Caki2 (cell line): Measurements from ENCODE around the gene ALG5. TPM values are rescaled to one million over a fixed set of nuclear protein-coding genes. Genes with fewer than 3 reads are reported as not detected.

Experiments
- DNase-seq: peaks from one replicate; pipeline ENCODE4 v3.0.0-alpha.2; 2015; ENCODE audit warnings: low read depth
- in situ Hi-C: cut with HindIII; loops from 2 replicates; pipeline ENCODE4 v1.10.0; 2016; ENCODE audit warnings: low sequenced_read_pairs, low pct_unique_long_range_greater_than_20kb, mixed read lengths
- total RNA-seq: library from RNA; depleted of rRNA; stranded (reverse); fragments of >200 nt; shearing (Covaris generic); gene quantifications from 2 replicates; pipeline ENCODE4 v1.2.3, GENCODE V29; 2014; ENCODE audit warnings: low replicate concordance

ALG5 gene
- total RNA-seq, 1 experiment from 2014 or later = 5.0 TPM

DNA sequence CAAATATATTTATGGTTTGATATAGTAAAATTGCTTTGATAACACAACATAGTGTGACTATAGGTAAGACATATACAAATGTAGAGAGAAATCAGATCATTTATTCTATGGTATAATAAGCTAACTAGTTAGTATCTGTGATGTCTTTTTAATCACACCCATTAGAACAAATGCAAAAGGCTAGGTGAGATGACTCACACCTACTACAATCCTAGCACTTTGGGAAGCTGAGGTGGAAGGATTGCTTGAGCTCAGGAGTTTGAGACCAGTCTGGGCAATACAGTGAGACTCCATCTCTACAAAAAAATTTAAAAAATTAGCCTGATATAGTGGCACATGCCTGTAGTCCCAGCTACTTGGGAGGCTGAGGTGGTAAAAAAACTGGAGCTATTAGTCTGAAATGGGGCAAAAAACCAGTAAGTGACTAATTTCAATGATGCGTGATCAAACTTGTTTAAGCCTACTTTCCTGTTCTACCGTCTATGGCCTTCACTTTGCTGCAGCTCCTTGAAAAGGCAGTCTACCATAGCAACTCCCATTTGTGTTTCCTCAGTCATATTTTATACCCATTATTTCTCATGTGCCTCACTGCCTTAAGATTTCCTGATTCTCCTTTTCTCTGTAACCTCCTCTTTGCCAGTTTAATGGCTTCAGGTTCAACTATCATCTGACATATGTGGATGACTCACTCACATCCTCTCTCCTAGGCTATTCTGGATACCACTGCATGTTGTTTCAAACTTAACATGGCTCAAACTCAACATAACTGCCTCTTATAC, 12.5 kb downstream of the ALG5 start:
- peak; percentile 3 for DNase-seq
- in situ Hi-C loops = no loop called here

DNA sequence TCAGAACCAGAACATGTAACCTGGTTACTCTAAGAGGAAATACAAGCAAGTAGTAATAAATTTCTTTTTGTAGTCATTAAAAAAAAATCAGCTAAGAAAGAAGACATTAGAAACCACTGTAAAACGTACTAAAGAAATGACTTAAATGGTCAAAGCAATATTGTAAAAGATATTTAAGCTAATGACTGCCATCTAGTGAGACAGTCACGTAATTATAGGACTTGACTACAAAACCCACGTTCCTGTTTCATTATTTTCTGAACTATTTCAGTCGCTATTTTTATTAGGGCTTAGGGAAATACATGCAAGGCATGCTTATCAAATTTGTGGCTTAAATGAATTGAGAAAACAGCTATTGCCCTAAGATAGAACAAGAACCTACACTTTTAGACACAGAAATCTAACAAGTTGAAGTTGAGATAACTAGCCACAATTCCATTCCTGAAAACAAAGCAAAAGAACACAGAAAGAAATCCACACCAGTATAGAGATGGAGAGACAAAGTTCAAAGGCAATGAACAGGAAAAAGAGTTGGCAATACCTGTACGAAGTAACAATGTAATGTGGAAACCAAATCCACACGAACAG, 17.9 kb downstream of the ALG5 start:
- DNase-seq = peak; percentile 11
- in situ Hi-C loops = no loop called here

DNA sequence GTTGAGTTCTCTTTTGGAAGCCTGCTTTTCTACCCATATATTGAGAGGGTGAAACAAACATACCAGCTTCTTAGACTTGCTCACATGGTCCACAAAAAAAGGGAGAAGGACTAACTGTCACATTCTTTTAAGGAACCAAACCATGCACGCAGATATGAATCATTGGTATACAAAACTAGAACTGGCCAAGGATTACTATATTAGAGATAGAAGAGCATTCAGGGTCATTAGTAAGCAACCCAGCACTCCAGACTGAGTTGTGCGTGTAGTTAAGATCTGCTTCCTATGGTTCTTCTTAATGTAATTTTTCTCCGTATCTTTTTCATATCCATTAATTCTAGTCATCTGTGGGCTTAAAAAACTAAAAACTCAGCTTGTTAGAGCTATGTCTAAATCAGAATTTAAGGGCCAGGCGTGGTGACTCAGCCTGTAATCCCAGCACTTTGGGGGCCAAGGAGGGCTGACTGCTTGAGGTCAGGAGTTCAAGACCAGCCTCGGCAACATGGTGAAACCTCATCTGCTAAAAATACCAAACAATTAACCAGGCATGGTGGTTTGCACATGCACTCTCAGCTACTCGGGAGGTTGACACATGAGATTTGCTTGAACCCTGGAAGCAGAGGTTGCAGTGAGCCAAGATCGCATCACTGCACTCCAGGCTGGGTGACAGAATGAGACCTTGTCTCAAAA, 19.6 kb downstream of the ALG5 start:
- no peak for DNase-seq
- in situ Hi-C loops = no loop called here

DNA sequence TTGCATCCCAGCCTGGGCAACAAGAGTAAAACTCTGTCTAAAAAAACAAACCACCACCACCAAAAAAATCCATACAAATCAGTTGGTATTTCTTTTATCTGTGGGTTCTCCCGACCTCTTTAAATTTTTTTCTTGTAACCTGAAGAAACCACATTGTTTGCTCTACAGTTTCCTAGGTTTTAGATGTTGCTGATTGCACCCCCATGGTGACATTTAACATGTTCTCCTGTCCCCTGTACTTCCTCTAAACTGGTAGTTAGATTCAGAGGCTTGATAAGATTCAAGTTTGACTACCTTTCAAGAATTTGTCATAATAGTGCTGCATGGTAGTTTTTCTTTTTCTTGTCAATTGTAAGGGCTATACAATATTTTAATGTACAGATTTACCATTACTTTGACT, 24.0 kb downstream of the ALG5 start:
- in situ Hi-C loops = no loop called here
- DNase-seq = no peak

DNA sequence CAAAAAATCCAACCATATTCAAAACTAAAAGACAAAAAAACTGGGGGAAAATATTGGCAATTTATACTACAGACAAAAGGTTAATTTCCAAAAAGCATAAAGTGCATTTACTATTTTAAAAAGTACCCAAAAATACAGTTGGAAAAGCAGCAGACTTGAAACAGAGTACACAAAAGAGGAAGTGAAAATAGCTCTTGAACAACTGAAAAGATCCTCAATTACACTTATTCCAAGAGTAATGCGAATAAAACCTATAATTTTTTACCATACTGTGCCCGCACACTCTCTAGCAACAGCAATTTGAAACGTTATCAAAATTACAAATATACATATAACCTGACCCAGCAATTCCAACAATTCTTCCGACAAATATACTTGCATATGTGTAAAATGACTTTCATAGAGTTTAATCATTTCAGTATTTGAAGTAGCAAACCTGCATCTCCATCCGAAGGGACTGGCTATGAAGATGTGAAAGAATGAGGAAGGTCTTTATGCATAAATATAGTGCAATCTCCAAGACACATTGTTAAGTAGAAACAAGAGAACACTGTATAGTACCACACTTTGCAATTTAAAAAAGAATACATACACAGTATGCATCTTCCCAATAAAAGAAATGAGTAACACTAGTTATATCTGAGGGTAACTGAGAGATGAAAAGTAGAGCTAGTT, 25.4 kb downstream of the ALG5 start:
- in situ Hi-C loops = no loop called here
- no peak for DNase-seq

DNA sequence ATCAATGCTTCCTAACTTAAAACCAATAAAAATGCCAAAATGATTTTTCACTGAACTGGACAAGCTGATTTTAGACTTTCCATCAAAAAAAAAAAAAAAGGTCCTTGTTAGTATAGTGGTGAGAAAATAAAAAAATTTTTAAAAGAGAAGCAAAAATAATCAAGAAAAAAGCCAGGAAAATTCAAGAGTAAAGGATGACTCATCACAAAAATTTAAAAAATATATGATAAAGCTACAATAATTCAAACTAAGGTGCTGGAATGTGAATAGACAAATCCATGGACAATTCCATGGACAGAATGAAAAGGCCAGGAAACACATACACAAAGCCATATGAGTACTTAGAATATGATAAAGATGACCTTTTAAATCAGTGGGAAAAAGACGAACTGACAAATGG, 26.1 kb downstream of the ALG5 start:
- DNase-seq = no peak
- in situ Hi-C loops = no loop called here

DNA sequence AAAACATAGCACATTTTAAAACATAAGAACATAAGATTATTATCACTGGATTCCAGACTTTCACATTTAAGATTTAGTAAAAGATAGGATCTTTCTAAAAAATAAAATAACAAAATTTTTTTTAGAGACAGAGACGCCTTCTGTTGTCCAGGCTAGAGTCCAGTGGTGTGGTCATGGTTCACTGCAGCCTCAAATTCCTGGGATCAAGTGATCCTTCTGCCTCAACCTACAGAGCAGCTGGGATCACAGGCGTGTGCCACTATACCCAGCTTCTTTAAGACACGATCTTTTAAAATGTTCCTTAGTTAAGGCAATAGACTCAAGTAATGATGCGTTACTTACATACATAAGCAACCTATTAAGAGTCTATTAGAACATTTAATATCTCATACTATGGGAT, 32.7 kb downstream of the ALG5 start:
- in situ Hi-C loops = no loop called here
- no peak for DNase-seq

DNA sequence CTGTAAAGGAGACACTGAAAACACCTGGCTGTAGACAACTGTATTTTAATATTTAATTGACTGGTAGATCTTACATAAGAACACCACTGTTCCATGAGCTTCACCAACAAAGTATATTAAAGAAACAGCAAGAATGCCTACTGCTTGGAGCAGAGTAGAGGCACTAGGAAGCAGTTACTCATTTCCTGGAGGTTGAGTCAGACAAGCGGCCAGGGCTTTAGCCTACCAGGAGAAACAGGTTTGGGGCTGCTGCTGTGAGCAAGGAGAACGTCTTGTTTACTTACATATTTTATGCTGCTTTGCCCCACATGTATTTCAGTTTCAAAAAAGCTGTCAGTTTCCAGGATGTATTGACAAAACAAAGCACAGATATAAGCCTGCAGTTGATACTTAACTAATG, 33.4 kb downstream of the ALG5 start:
- in situ Hi-C loops = no loop called here
- no peak for DNase-seq

DNA sequence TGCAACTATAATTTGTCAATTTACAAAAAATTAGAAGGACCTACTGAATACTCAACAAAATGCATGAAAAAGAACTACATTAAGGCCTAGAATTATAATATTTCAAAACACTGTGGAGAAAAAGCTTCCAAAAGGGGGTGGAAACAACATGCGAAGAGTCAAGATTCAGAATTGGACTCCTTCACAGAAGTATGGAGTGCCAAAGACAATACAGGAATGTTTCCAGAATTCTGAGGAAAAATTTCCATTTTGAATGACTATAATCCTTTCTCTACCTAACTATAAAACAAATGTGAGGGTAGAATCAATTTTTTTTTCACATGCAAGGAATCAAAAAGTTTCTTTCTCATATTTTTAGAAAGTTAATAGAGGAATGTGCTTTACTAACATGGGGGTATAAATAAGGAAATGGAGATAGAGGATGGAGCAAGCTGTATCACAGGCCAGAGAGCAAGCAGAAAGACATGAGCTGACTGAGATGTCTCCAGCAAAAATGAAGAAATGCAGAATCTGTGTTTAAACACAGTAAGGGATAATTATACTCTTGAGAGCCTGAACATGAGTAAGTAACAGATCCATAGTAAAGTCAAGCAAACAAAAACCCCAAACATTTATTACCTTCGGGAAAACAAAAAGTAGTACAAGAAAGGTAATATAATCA, 39.6 kb downstream of the ALG5 start:
- in situ Hi-C loops = no loop called here
- DNase-seq = no peak

DNA sequence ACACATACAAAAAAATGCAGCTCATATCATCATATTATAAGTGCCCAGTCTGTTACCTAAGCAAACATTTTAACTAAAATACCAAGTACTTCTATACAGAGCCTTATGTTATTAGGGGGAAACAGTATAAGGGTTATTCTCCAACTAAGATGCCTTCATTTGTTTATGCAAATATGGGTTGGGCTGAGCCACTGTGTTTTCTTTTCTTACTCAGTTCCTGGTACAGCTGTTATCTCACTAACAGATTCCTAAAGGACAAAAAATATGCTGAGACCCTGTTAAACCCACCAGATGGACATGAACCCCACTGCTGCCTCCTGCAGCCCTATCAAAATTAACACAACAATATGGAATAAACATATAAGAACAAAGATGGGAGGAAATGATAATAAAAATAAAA, 44.6 kb downstream of the ALG5 start:
- in situ Hi-C loops = no loop called here
- DNase-seq = no peak

DNA sequence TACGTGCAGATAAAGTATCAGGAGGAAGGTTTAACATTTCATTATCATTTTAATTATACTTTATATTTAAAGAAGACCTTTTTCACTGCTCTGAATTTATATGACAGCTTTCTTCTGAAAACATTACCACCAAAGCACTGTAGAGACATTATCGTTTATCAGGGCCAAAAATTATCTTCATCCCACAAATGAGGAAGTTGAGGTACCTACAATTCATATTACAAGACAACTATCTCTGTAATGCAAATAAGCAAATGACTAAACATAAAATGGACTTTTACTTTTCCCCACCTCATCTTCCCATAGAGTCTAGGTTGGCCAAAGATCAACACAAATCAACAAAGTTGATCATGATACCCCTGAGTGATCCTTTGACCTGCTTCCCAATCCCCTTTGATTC, 48.2 kb downstream of the ALG5 start:
- in situ Hi-C loops = no loop called here

DNA sequence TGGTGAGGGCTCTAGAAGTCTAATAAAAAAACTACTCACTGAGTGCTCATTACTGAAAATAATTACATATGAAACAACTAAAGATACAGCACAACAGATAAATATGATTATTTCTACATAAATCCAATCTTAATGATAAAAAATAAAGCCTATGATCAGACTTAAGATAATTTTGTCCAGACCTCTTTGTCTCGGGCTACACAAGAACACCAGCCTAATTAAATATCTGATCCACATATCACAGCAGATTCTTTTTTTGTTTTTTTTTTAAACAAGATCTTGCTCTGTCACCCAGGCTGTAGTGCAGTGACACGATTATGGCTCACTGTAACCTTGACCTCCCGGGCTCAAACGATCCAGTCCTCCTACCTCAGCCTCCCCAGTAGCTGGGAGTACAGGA, 48.8 kb downstream of the ALG5 start:
- in situ Hi-C loops = no loop called here
- DNase-seq = no peak

More for the DNA sequence above, 48.2 kb downstream of the ALG5 start:
- DNase-seq = no peak

DNA sequence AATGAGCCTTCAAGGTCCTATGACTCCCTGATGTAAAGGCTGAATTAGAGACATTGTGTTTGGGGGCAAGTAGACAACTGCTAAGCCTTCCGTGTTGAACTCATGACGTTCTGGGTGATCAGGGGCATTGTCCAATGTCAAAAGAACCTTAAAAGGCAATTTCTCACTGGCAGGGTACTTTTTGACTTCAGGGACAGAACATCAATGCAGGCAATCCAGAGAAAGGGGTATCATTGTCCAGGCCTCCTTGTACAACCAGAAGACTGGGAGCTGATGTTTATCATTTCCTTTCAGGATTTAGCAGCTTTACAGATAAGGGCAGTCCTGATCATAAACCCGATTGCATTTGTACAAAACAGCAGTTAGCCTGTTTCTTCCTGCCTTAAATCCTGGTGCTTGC, 54.1 kb downstream of the ALG5 start:
- in situ Hi-C loops = no loop called here
- no peak for DNase-seq

DNA sequence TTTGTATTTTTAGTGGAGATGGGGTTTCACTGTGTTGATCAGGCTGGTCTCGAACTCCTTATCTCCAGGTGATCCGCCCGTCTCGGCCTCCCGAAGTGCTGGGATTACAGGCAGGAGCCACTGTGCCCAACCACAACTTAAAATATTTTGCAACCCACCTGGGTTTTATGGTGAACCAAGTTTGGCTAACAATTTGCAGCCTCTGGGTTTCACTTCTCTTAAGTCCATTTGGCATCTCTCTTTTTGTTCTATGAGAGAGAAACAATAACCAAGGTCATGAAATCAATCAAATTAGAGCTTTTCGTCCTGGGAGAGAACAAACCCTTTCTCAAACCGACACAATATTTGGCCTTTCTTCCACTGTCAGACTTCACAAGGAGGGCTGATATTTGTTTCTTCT, 73.5 kb downstream of the ALG5 start:
- in situ Hi-C loops = no loop called here
- no peak for DNase-seq

DNA sequence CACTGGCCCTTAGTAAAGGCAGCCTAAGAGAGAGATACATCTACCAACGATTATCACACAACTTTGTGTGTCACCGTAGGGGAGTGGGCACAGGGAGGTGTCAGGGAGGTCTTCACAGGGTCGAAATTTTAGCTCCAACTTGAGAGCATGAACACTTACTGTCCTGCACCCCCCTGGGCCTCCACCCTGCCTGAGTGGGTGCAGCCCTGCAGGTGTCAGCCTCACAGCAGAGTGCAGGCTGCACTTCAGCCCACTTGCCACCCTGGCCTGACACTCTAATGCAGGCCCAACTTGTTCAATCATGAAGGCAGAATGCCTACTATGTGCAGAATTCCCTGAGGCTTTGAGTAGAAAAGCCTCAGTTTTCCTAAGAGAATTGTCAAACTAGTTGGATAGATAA, 75.1 kb downstream of the ALG5 start:
- in situ Hi-C loops = no loop called here
- DNase-seq = no peak

DNA sequence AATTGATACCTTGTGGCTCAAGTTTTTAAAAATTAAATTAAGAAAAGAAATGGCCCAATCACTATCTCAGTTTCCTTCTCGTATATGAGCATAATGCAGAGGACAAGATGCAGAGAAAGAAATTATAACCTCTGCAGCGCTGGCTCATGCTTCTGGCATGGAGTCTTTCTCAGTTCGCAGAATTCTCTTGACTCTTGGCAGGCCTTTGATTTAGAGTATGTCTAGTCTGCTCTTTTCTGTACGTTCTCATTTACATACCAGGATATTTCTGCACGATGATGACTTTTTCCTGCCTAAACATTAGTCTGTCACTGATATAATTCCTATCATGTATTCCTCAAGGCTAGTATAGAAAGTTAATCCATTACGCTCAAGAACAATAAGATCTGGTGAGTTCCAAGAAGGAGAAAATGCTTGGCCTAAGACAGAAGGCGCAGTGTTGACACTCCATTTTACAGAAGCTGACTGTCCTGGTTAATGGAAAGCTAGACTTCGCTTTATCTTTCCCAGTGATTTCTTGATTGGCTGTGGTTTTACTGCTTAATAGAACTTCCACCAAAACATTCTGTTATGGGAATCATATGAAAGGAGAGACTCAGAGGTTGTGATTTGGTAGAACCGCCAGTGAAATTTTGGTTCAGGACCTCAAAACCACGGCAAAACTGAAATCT, 77.4 kb downstream of the ALG5 start:
- DNase-seq = no peak
- in situ Hi-C loops = no loop called here

DNA sequence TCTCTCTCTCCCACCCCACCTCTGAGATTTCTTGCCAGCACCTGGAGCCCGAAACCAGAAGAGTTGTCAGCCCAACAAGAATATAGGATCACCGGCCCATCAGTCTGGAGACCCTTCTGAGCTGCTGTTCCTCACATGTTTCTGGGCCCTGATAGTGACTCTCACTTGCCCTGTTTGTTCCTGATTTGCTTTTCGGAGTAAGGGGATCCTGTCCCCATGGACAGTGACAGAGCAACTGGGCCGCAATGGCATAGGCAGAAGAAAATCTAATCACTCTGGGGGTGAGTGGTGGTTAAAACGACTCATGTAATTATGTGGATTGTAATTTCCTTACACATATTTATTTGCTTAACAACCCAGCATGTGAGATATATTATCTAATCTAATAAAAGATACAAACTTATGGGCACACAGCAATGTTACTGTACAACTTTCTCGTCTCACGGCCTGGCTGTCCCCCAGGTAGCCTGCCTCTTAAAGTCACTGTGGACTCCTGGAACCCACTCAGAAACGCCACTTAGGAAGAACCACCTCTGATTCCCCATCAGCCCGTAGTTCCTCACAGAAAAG, 78.4 kb downstream of the ALG5 start:
- in situ Hi-C loops = no loop called here
- DNase-seq = no peak
